ENCODE data around the gene SLC6A3. TPM values are rescaled to one million over a fixed set of nuclear protein-coding genes. Genes with fewer than 3 reads are reported as not detected.

The SLC6A3 gene
- total and polyA plus RNA-seq, 2 of the 13 experiments (the other 11 are each of a cell fraction or from before 2014, with no cell fraction given): 0.01 TPM; not detected in 1

GRCh38 chr5:1470762-1471211 lies 25.5 kb upstream of the SLC6A3 start (continued):
- TF ChIP-seq, protein P1, sequence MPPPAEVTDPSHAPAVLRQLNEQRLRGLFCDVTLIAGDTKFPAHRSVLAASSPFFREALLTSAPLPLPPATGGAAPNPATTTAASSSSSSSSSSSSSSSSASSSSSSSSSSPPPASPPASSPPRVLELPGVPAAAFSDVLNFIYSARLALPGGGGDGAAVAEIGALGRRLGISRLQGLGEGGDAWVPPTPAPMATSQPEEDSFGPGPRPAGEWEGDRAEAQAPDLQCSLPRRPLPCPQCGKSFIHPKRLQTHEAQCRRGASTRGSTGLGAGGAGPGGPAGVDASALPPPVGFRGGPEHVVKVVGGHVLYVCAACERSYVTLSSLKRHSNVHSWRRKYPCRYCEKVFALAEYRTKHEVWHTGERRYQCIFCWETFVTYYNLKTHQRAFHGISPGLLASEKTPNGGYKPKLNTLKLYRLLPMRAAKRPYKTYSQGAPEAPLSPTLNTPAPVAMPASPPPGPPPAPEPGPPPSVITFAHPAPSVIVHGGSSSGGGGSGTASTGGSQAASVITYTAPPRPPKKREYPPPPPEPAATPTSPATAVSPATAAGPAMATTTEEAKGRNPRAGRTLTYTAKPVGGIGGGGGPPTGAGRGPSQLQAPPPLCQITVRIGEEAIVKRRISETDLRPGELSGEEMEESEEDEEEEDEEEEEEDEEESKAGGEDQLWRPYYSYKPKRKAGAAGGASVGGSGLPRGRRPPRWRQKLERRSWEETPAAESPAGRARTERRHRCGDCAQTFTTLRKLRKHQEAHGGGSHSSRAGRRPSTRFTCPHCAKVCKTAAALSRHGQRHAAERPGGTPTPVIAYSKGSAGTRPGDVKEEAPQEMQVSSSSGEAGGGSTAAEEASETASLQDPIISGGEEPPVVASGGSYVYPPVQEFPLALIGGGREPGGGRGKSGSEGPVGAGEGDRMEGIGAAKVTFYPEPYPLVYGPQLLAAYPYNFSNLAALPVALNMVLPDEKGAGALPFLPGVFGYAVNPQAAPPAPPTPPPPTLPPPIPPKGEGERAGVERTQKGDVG (CRISPR knock-in tag; IDR thresholded peaks at IDR 0.05; ENCODE audit: borderline replicate concordance): peak; percentile 30; the same call in 1 of the 2 replicates
- TF ChIP-seq ARID5B (CRISPR knock-in tag; IDR thresholded peaks at IDR 0.05) (peak; percentile 59; the same call in 1 of the 2 replicates), CREM (IDR thresholded peaks at IDR 0.05) (peak; percentile 26; the same call in 1 of the 2 replicates), CREM (CRISPR knock-in tag; IDR thresholded peaks at IDR 0.05) (no peak), ZEB1 (IDR thresholded peaks at IDR 0.05; ENCODE audit: insufficient replicate concordance, low read depth) (peak; percentile 37), ZNF33A (CRISPR knock-in tag; IDR thresholded peaks at IDR 0.05; ENCODE audit: borderline replicate concordance) (no peak), ZNF574 (CRISPR knock-in tag; IDR thresholded peaks at IDR 0.05) (0 out of 2 replicates have a peak, but pooled peaks have one; percentile 23), SKIL (CRISPR knock-in tag; IDR thresholded peaks at IDR 0.05; ENCODE audit: borderline replicate concordance) (peak; percentile 53; the same call in 1 of the 2 replicates), HDAC2 (CRISPR knock-in tag; IDR thresholded peaks at IDR 0.05) (peak; percentile 44; the same call in 1 of the 2 replicates), ZSCAN9 (CRISPR knock-in tag; IDR thresholded peaks at IDR 0.05; ENCODE audit: borderline replicate concordance) (no peak), ISX (CRISPR knock-in tag; conservative IDR thresholded peaks at IDR 0.05) (no peak), ZNF260 (CRISPR knock-in tag; IDR thresholded peaks at IDR 0.05; ENCODE audit: borderline replicate concordance, low read depth) (no peak), SOX5 (CRISPR knock-in tag; IDR thresholded peaks at IDR 0.05; ENCODE audit: borderline replicate concordance) (peak; percentile 70; the same call in 1 of the 2 replicates), SOX13 (IDR thresholded peaks at IDR 0.05) (no peak), SOX13 (CRISPR knock-in tag; conservative IDR thresholded peaks at IDR 0.05 in 1 of 2, IDR thresholded peaks at IDR 0.05 in 1 of 2) (peak in 1 of 2 experiments; percentile 66; a peak in 2 of 4 replicates)
